Type B pancreatic cell (in vitro differentiated cells): ENCODE data around the gene SEPTIN6. TPM values are rescaled to one million over a fixed set of nuclear protein-coding genes. Genes with fewer than 3 reads are reported as not detected.

ENCODE experiments used
- DNase-seq: peaks from one replicate; pipeline ENCODE4 v3.0.0; 2021; ENCODE audit warnings: mixed read lengths; ENCODE audit not compliant: unreplicated experiment; ENCODE audit errors: extremely low spot score
- H3K27ac Mint-ChIP-seq: 2 replicates; pipeline ENCODE4 v1.8.0; 2021; ENCODE audit warnings: mild to moderate bottlenecking, mixed read lengths
- H3K27me3 Mint-ChIP-seq: 2 replicates; pipeline ENCODE4 v1.8.0; 2021; ENCODE audit warnings: mixed read lengths
- H3K36me3 Mint-ChIP-seq: 2 replicates; pipeline ENCODE4 v1.8.0; 2021; ENCODE audit warnings: mixed read lengths
- H3K4me1 Mint-ChIP-seq: one replicate; pipeline ENCODE4 v1.8.0; 2021; ENCODE audit warnings: mixed read lengths; ENCODE audit not compliant: unreplicated experiment
- H3K4me3 Mint-ChIP-seq: 2 replicates; pipeline ENCODE4 v1.8.0; 2021; ENCODE audit warnings: mild to moderate bottlenecking, mixed read lengths
- H3K9me3 Mint-ChIP-seq: 2 replicates; pipeline ENCODE4 v1.8.0; 2021; ENCODE audit warnings: mixed read lengths
- CTCF ChIP-seq: fragments of 200-600 bp; sonication (generic); conservative IDR thresholded peaks from 2 replicates; pipeline ENCODE4 v1.5.0; 2021; ENCODE audit warnings: antibody characterized with exemption, mild to moderate bottlenecking
- total RNA-seq: library from RNA; stranded (reverse); gene quantifications from 2 replicates; pipeline ENCODE4 v1.2.1, GENCODE V29; 2021; ENCODE audit warnings: low replicate concordance

SEPTIN6 gene
- total RNA-seq, 1 donor from 2014 or later: 70.2 TPM

GRCh38 chrX:119655125-119655524 is 37.8 kb downstream of the SEPTIN6 start:
- no peak overlapping the region for H3K4me3 Mint-ChIP-seq
- H3K36me3 Mint-ChIP-seq: peaks cover 9% of the 10 kb centered on the region
- TF ChIP-seq CTCF: no peak
- peaks cover 10% of the 10 kb centered on the region for H3K4me1 Mint-ChIP-seq
- H3K9me3 Mint-ChIP-seq: no peaks in the 10 kb centered on the region
- no peak for DNase-seq
- no peaks in the 10 kb centered on the region for H3K27me3 Mint-ChIP-seq
- H3K27ac Mint-ChIP-seq: no peak overlapping the region

GRCh38 chrX:119654112-119654531 is 38.8 kb downstream of the SEPTIN6 start:
- Mint-ChIP-seq H3K27ac (peak overlapping the region; percentile 70), H3K4me1 (peaks cover 10% of the 10 kb centered on the region), H3K9me3 (no peaks in the 10 kb centered on the region), H3K27me3 (no peaks in the 10 kb centered on the region), H3K4me3 (no peak overlapping the region), H3K36me3 (peaks cover 5% of the 10 kb centered on the region)
- no peak for DNase-seq
- TF ChIP-seq CTCF: no peak

GRCh38 chrX:119648421-119648775 is 44.6 kb downstream of the SEPTIN6 start:
- Mint-ChIP-seq H3K4me3 (no peak overlapping the region), H3K27ac (no peak overlapping the region), H3K36me3 (no peaks in the 10 kb centered on the region), H3K9me3 (no peaks in the 10 kb centered on the region), H3K27me3 (no peaks in the 10 kb centered on the region), H3K4me1 (no peaks in the 10 kb centered on the region)
- DNase-seq: no peak
- TF ChIP-seq CTCF: no peak

GRCh38 chrX:119647552-119648420 is 45.2 kb downstream of the SEPTIN6 start:
- H3K36me3 Mint-ChIP-seq: no peaks in the 10 kb centered on the region
- no peak overlapping the region for H3K4me3 Mint-ChIP-seq
- no peak for TF ChIP-seq CTCF
- no peak for DNase-seq
- H3K9me3 Mint-ChIP-seq: no peaks in the 10 kb centered on the region
- no peaks in the 10 kb centered on the region for H3K4me1 Mint-ChIP-seq
- H3K27ac Mint-ChIP-seq: no peak overlapping the region
- no peaks in the 10 kb centered on the region for H3K27me3 Mint-ChIP-seq

- no peak for DNase-seq
- no peaks in the 10 kb centered on the region for H3K9me3 Mint-ChIP-seq
- H3K4me3 Mint-ChIP-seq: no peak overlapping the region
- TF ChIP-seq CTCF: no peak
- H3K36me3 Mint-ChIP-seq: no peaks in the 10 kb centered on the region
- H3K4me1 Mint-ChIP-seq: no peaks in the 10 kb centered on the region
- H3K27ac Mint-ChIP-seq: no peak overlapping the region
- no peaks in the 10 kb centered on the region for H3K27me3 Mint-ChIP-seq
Observed at GRCh38 chrX:119647089-119647488, 45.9 kb downstream of the SEPTIN6 start.
